Measurements from ENCODE around the gene SPAG16. TPM values are rescaled to one million over a fixed set of nuclear protein-coding genes. Genes with fewer than 3 reads are reported as not detected.

The SPAG16 gene
- total RNA-seq, 1 donor from 2014 or later: 18.1 TPM

- no peak for DNase-seq
- H3K4me1 Mint-ChIP-seq (ENCODE audit: low read depth, unreplicated experiment): no peaks in the 10 kb centered on the region
- H3K4me3 Mint-ChIP-seq (ENCODE audit: unreplicated experiment): no peak overlapping the region
- no peak overlapping the region for H3K27ac Mint-ChIP-seq (ENCODE audit: unreplicated experiment)
- no peaks in the 10 kb centered on the region for H3K36me3 Mint-ChIP-seq (ENCODE audit: unreplicated experiment)
- TF ChIP-seq CTCF (IDR thresholded peaks at IDR 0.05; ENCODE audit: partially characterized antibody, unreplicated experiment): no peak
- H3K9me3 Mint-ChIP-seq (ENCODE audit: unreplicated experiment): no peaks in the 10 kb centered on the region
- no peaks in the 10 kb centered on the region for H3K27me3 Mint-ChIP-seq (ENCODE audit: unreplicated experiment)
These were observed 473.3 kb downstream of the SPAG16 start for GRCh38 chr2:213757525-213757924.

DNA sequence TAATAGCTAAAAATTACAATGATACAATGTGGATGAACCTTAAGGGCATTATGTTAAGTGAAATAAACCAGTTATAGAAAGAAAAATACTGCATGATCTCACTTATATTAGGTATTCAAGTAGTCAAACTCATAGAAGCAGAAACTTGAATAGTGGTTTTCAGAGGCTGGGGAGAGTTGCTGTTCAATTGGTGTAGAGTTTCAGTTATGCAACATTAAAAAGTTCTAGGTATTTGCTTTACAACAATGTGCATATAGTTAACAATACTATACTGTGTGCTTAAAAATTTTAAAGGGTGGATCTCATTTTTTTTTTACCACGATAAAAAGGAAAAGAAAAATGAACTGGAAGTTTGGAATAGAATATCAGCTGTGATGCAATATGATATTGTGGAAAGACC is 479.1 kb downstream of the SPAG16 start:
- Mint-ChIP-seq H3K36me3 (ENCODE audit: unreplicated experiment) (no peaks in the 10 kb centered on the region), H3K27ac (ENCODE audit: unreplicated experiment) (no peak overlapping the region), H3K9me3 (ENCODE audit: unreplicated experiment) (no peaks in the 10 kb centered on the region), H3K27me3 (ENCODE audit: unreplicated experiment) (no peaks in the 10 kb centered on the region), H3K4me1 (ENCODE audit: low read depth, unreplicated experiment) (no peaks in the 10 kb centered on the region), H3K4me3 (ENCODE audit: unreplicated experiment) (no peak overlapping the region)
- no peak for TF ChIP-seq CTCF (IDR thresholded peaks at IDR 0.05; ENCODE audit: partially characterized antibody, unreplicated experiment)
- DNase-seq: no peak

GRCh38 chr2:213763963-213764362 is 479.7 kb downstream of the SPAG16 start:
- no peak for DNase-seq
- no peaks in the 10 kb centered on the region for H3K4me1 Mint-ChIP-seq (ENCODE audit: low read depth, unreplicated experiment)
- H3K27me3 Mint-ChIP-seq (ENCODE audit: unreplicated experiment): no peaks in the 10 kb centered on the region
- no peaks in the 10 kb centered on the region for H3K36me3 Mint-ChIP-seq (ENCODE audit: unreplicated experiment)
- no peak overlapping the region for H3K4me3 Mint-ChIP-seq (ENCODE audit: unreplicated experiment)
- TF ChIP-seq CTCF (IDR thresholded peaks at IDR 0.05; ENCODE audit: partially characterized antibody, unreplicated experiment): no peak
- H3K27ac Mint-ChIP-seq (ENCODE audit: unreplicated experiment): no peak overlapping the region
- H3K9me3 Mint-ChIP-seq (ENCODE audit: unreplicated experiment): no peaks in the 10 kb centered on the region

GRCh38 chr2:213764849-213765248 is 480.6 kb downstream of the SPAG16 start:
- no peak overlapping the region for H3K27ac Mint-ChIP-seq (ENCODE audit: unreplicated experiment)
- no peaks in the 10 kb centered on the region for H3K27me3 Mint-ChIP-seq (ENCODE audit: unreplicated experiment)
- DNase-seq: no peak
- no peaks in the 10 kb centered on the region for H3K9me3 Mint-ChIP-seq (ENCODE audit: unreplicated experiment)
- no peaks in the 10 kb centered on the region for H3K36me3 Mint-ChIP-seq (ENCODE audit: unreplicated experiment)
- no peak for TF ChIP-seq CTCF (IDR thresholded peaks at IDR 0.05; ENCODE audit: partially characterized antibody, unreplicated experiment)
- H3K4me3 Mint-ChIP-seq (ENCODE audit: unreplicated experiment): no peak overlapping the region
- H3K4me1 Mint-ChIP-seq (ENCODE audit: low read depth, unreplicated experiment): no peaks in the 10 kb centered on the region

- H3K9me3 Mint-ChIP-seq (ENCODE audit: unreplicated experiment): no peaks in the 10 kb centered on the region
- no peak overlapping the region for H3K4me3 Mint-ChIP-seq (ENCODE audit: unreplicated experiment)
- no peak overlapping the region for H3K27ac Mint-ChIP-seq (ENCODE audit: unreplicated experiment)
- no peak for DNase-seq
- H3K36me3 Mint-ChIP-seq (ENCODE audit: unreplicated experiment): no peaks in the 10 kb centered on the region
- H3K4me1 Mint-ChIP-seq (ENCODE audit: low read depth, unreplicated experiment): no peaks in the 10 kb centered on the region
- no peak for TF ChIP-seq CTCF (IDR thresholded peaks at IDR 0.05; ENCODE audit: partially characterized antibody, unreplicated experiment)
- no peaks in the 10 kb centered on the region for H3K27me3 Mint-ChIP-seq (ENCODE audit: unreplicated experiment)
These were observed 481.8 kb downstream of the SPAG16 start for GRCh38 chr2:213766062-213766461.
